Fibroblast of upper back skin (primary cell): ENCODE measurements around the gene TRANK1.
"Not testable (repeated sequence)": the region's sequence is repeated elsewhere in the genome, so short reads cannot be mapped to it uniquely, and the experiment has no call there.

Experiments used
- DNase-seq: peaks from one replicate; pipeline ENCODE4 v3.0.0-alpha.2; 2013

TRANK1 gene

GRCh38 chr3:36911990-36912804 lies 32.7 kb downstream of the TRANK1 start:
- peak; percentile 80 for DNase-seq

- DNase-seq = no peak
Observed at GRCh38 chr3:36909666-36910065, 35.2 kb downstream of the TRANK1 start.

- no peak for DNase-seq
Observed at GRCh38 chr3:36909181-36909580, 35.7 kb downstream of the TRANK1 start.

- DNase-seq = no peak
Observed at GRCh38 chr3:36908647-36909180, 36.1 kb downstream of the TRANK1 start.

- DNase-seq = no peak
Observed at GRCh38 chr3:36907911-36908646, 36.8 kb downstream of the TRANK1 start.

- peak; percentile 38 for DNase-seq
Observed at GRCh38 chr3:36906504-36907149, 38.2 kb downstream of the TRANK1 start.

GRCh38 chr3:36905545-36905944 lies 39.3 kb downstream of the TRANK1 start:
- no peak for DNase-seq

- DNase-seq = no peak
Observed at GRCh38 chr3:36904641-36905040, 40.2 kb downstream of the TRANK1 start.

- DNase-seq = not testable (repeated sequence)
Observed at GRCh38 chr3:36904065-36904464, 40.8 kb downstream of the TRANK1 start.

GRCh38 chr3:36903119-36903882 lies 41.6 kb downstream of the TRANK1 start:
- DNase-seq = no peak

GRCh38 chr3:36901588-36901987 lies 43.3 kb downstream of the TRANK1 start:
- DNase-seq = no peak

GRCh38 chr3:36900474-36901443 lies 44.1 kb downstream of the TRANK1 start:
- no peak for DNase-seq

- no peak for DNase-seq
Observed at GRCh38 chr3:36895496-36896409, 49.1 kb downstream of the TRANK1 start.

- DNase-seq = no peak
Observed at GRCh38 chr3:36894914-36895313, 49.9 kb downstream of the TRANK1 start.

GRCh38 chr3:36893826-36894225 lies 51.0 kb downstream of the TRANK1 start:
- no peak for DNase-seq

- DNase-seq = peak; percentile 88
Observed at GRCh38 chr3:36893137-36893557, 51.7 kb downstream of the TRANK1 start.

- no peak for DNase-seq
Observed at GRCh38 chr3:36892457-36893136, 52.3 kb downstream of the TRANK1 start.

- no peak for DNase-seq
Observed at GRCh38 chr3:36891701-36892160, 53.1 kb downstream of the TRANK1 start.

GRCh38 chr3:36891097-36891496 lies 53.8 kb downstream of the TRANK1 start:
- DNase-seq = not testable (repeated sequence)
